KMS-11 (cell line): Measurements from ENCODE around the gene KHDC1.

Experiments
- H2AFZ ChIP-seq: fragments of 200-600 bp; sonication (generic); 2 replicates; pipeline ENCODE4 v1.6.1; 2016; ENCODE audit warnings: antibody characterized with exemption, mixed run types, low read depth
- H3K27ac ChIP-seq: fragments of 200-600 bp; sonication (generic); 2 replicates; pipeline ENCODE4 v1.6.1; 2016; ENCODE audit warnings: mild to moderate bottlenecking, mixed run types
- H3K27me3 ChIP-seq: fragments of 200-600 bp; sonication (generic); 2 replicates; pipeline ENCODE4 v1.6.1; 2017; ENCODE audit warnings: mild to moderate bottlenecking, low read depth, mixed run types, moderate library complexity; ENCODE audit not compliant: insufficient read depth
- H3K36me3 ChIP-seq: fragments of 200-600 bp; sonication (generic); 2 replicates; pipeline ENCODE4 v1.6.1; 2017; ENCODE audit warnings: mild to moderate bottlenecking, mixed run types; ENCODE audit not compliant: insufficient read depth
- H3K4me1 ChIP-seq: fragments of 200-600 bp; sonication (generic); 2 replicates; pipeline ENCODE4 v1.6.1; 2016; ENCODE audit warnings: mild to moderate bottlenecking, low read depth, mixed run types; ENCODE audit not compliant: poor library complexity, severe bottlenecking
- H3K4me2 ChIP-seq: fragments of 200-600 bp; sonication (generic); 2 replicates; pipeline ENCODE4 v1.7.0; 2016; ENCODE audit warnings: mild to moderate bottlenecking, mixed run types
- H3K4me3 ChIP-seq: fragments of 200-600 bp; sonication (generic); IDR thresholded peaks from 2 replicates; pipeline ENCODE4 v1.6.1; 2017; ENCODE audit warnings: low read depth, low read length, mixed read lengths; ENCODE audit not compliant: insufficient read depth
- H3K79me2 ChIP-seq: fragments of 200-600 bp; sonication (generic); 2 replicates; pipeline ENCODE4 v1.6.1; 2016; ENCODE audit warnings: low read depth, mixed run types; ENCODE audit not compliant: insufficient read depth
- H3K9ac ChIP-seq: fragments of 200-600 bp; sonication (generic); 2 replicates; pipeline ENCODE4 v1.6.1; 2016; ENCODE audit warnings: mild to moderate bottlenecking, mixed run types
- H4K20me1 ChIP-seq: fragments of 200-600 bp; sonication (generic); 2 replicates; pipeline ENCODE4 v1.6.1; 2016; ENCODE audit warnings: mild to moderate bottlenecking, mixed run types; ENCODE audit not compliant: insufficient read depth
- CTCF ChIP-seq: fragments of 200-600 bp; sonication (generic); conservative IDR thresholded peaks from 2 replicates; pipeline ENCODE4 v1.6.1; 2017; ENCODE audit warnings: low read depth, mild to moderate bottlenecking, antibody characterized with exemption, low read length, moderate library complexity, mixed read lengths

Gene KHDC1

GRCh38 chr6:73293331-73293730 is 30.3 kb upstream of the KHDC1 start:
- no peaks in the 10 kb centered on the region for H4K20me1 ChIP-seq
- TF ChIP-seq CTCF = no peak
- H3K27me3 ChIP-seq = no peaks in the 10 kb centered on the region
- no peak overlapping the region for H3K27ac ChIP-seq
- no peaks in the 10 kb centered on the region for H3K36me3 ChIP-seq
- no peak overlapping the region for H3K4me2 ChIP-seq
- peaks cover 28% of the 10 kb centered on the region for H3K4me1 ChIP-seq
- peaks cover 11% of the 10 kb centered on the region; the same call in 1 of the 2 replicates for H3K79me2 ChIP-seq
- H3K9ac ChIP-seq = no peak overlapping the region
- no peak overlapping the region for H3K4me3 ChIP-seq
- H2AFZ ChIP-seq = no peak overlapping the region

- Histone ChIP-seq H3K4me2 (no peak overlapping the region), H3K27ac (peak overlapping the region; percentile 0; the same call in 1 of the 2 replicates), H2AFZ (no peak overlapping the region), H4K20me1 (no peaks in the 10 kb centered on the region), H3K79me2 (no peaks in the 10 kb centered on the region), H3K36me3 (no peaks in the 10 kb centered on the region), H3K27me3 (no peaks in the 10 kb centered on the region), H3K4me1 (peaks cover 28% of the 10 kb centered on the region), H3K9ac (no peak overlapping the region), H3K4me3 (no peak overlapping the region)
- no peak for TF ChIP-seq CTCF
Measured at GRCh38 chr6:73290435-73290834, 27.4 kb upstream of the KHDC1 start.

GRCh38 chr6:73286752-73287151 is 23.8 kb upstream of the KHDC1 start:
- Histone ChIP-seq H3K9ac (no peak overlapping the region), H3K36me3 (no peaks in the 10 kb centered on the region), H3K27ac (no peak overlapping the region), H3K4me3 (no peak overlapping the region), H3K4me2 (no peak overlapping the region), H2AFZ (no peak overlapping the region), H3K4me1 (peaks cover 34% of the 10 kb centered on the region), H3K27me3 (no peaks in the 10 kb centered on the region), H4K20me1 (no peaks in the 10 kb centered on the region), H3K79me2 (no peaks in the 10 kb centered on the region)
- no peak for TF ChIP-seq CTCF

- no peak overlapping the region for H3K4me2 ChIP-seq
- peaks cover 30% of the 10 kb centered on the region for H3K4me1 ChIP-seq
- H3K79me2 ChIP-seq = no peaks in the 10 kb centered on the region
- no peak overlapping the region for H3K4me3 ChIP-seq
- H3K36me3 ChIP-seq = no peaks in the 10 kb centered on the region
- H3K27me3 ChIP-seq = no peaks in the 10 kb centered on the region
- no peak overlapping the region for H2AFZ ChIP-seq
- no peak overlapping the region for H3K9ac ChIP-seq
- H4K20me1 ChIP-seq = no peaks in the 10 kb centered on the region
- peak; percentile 41 for TF ChIP-seq CTCF
- H3K27ac ChIP-seq = no peak overlapping the region
Measured at GRCh38 chr6:73285674-73286283, 22.8 kb upstream of the KHDC1 start.
